HepG2 (cell line): ENCODE results near the gene RNH1. TPM values are rescaled to one million over a fixed set of nuclear protein-coding genes. Genes with fewer than 3 reads are reported as not detected.

Experiments used
- FOSL1 ChIP-seq: sonication (generic); formaldehyde crosslinking; IDR thresholded peaks from 2 replicates; pipeline ENCODE4 v1.9.0; 2021; ENCODE audit warnings: missing genetic modification reagents, borderline replicate concordance
- GTF3A ChIP-seq: sonication (generic); formaldehyde crosslinking; conservative IDR thresholded peaks from 2 replicates; pipeline ENCODE4 v1.4.0; 2020; ENCODE audit warnings: mild to moderate bottlenecking, missing genetic modification reagents
- HMG20A ChIP-seq: IDR thresholded peaks from 2 replicates; pipeline ENCODE4 v1.6.1; 2016; ENCODE audit warnings: borderline replicate concordance
- KLF9 ChIP-seq: IDR thresholded peaks from 2 replicates; pipeline ENCODE4 v1.6.1; 2016; ENCODE audit warnings: low read depth
- MYPOP ChIP-seq: sonication (generic); formaldehyde crosslinking; IDR thresholded peaks from 2 replicates; pipeline ENCODE4 v1.8.1; 2023; ENCODE audit warnings: mild to moderate bottlenecking, moderate library complexity, missing genetic modification reagents
- MZF1 ChIP-seq: sonication (generic); formaldehyde crosslinking; IDR thresholded peaks from 2 replicates; pipeline ENCODE4 v1.8.1; 2023; ENCODE audit warnings: mild to moderate bottlenecking, missing genetic modification reagents, borderline replicate concordance
- NFKBIZ ChIP-seq: IDR thresholded peaks from 2 replicates; pipeline ENCODE4 v1.6.1; 2018; ENCODE audit warnings: missing genetic modification reagents, missing compliant biosample characterization
- PHF5A ChIP-seq: IDR thresholded peaks from one replicate; pipeline ENCODE4 v1.6.1; 2018; ENCODE audit warnings: low read depth, missing genetic modification reagents; ENCODE audit not compliant: unreplicated experiment
- RFXANK ChIP-seq: IDR thresholded peaks from 2 replicates; pipeline ENCODE4 v1.6.1; 2016
- SETDB1 ChIP-seq: sonication (generic); formaldehyde crosslinking; IDR thresholded peaks from 2 replicates; pipeline ENCODE4 v1.5.1; 2020; ENCODE audit warnings: missing genetic modification reagents, mild to moderate bottlenecking, borderline replicate concordance
- SNRNP70 ChIP-seq: fragments of 200-400 bp; formaldehyde crosslinking; IDR thresholded peaks from 2 replicates; pipeline ENCODE4 v1.6.1; 2017; ENCODE audit warnings: mild to moderate bottlenecking, low read depth, low read length, moderate library complexity
- ZNF142 ChIP-seq: sonication (generic); formaldehyde crosslinking; IDR thresholded peaks from 2 replicates; pipeline ENCODE4 v1.4.0; 2020; ENCODE audit warnings: missing genetic modification reagents
- ZNF180 ChIP-seq: sonication (generic); formaldehyde crosslinking; IDR thresholded peaks from 2 replicates; pipeline ENCODE4 v1.4.0; 2020; ENCODE audit warnings: low read depth, missing genetic modification reagents, borderline replicate concordance
- ZNF280D ChIP-seq: sonication (generic); formaldehyde crosslinking; IDR thresholded peaks from 2 replicates; pipeline ENCODE4 v1.5.1; 2020; ENCODE audit warnings: mild to moderate bottlenecking, missing genetic modification reagents
- ZNF337 ChIP-seq: sonication (generic); formaldehyde crosslinking; IDR thresholded peaks from 2 replicates; pipeline ENCODE4 v1.5.1; 2020; ENCODE audit warnings: missing genetic modification reagents, low read depth, mild to moderate bottlenecking, borderline replicate concordance
- ZNF598 ChIP-seq: sonication (generic); formaldehyde crosslinking; IDR thresholded peaks from 2 replicates; pipeline ENCODE4 v1.5.1; 2020; ENCODE audit warnings: mild to moderate bottlenecking, missing genetic modification reagents, borderline replicate concordance
- ZSCAN30 ChIP-seq: sonication (generic); formaldehyde crosslinking; IDR thresholded peaks from 2 replicates; pipeline ENCODE4 v1.5.0; 2020; ENCODE audit warnings: mild to moderate bottlenecking, missing genetic modification reagents
- polyA plus RNA-seq, 8 experiments: library from polyadenylated mRNA; depleted of rRNA in 3 of 8; stranded (reverse) in 7 of 8; unstranded in 1 of 8; fragments of >200 nt; fragmentation: Illumina TruSeq in 4 of 8; extraction: Trizol in 4 of 8; gene quantifications; 2 replicates each; pipeline versions ENCODE4 v1.2.1 to v1.2.3, GENCODE V29; 2011 to 2016; ENCODE audit warnings: low read depth in 4 of 8, missing spikeins in 1 of 8, mixed read lengths in 1 of 8; ENCODE audit not compliant: insufficient read depth in 1 of 8
- total RNA-seq, 5 experiments: library from RNA; depleted of rRNA; stranded (reverse); fragments of >200 nt; fragmentation: Illumina TruSeq; extraction: Trizol; gene quantifications; 2 replicates each; pipeline ENCODE4 v1.2.3, GENCODE V29; 2016; ENCODE audit warnings: low read depth in 1 of 5
- TF ChIP-seq, protein P1 (sequence below): sonication (generic); formaldehyde crosslinking; IDR thresholded peaks from 2 replicates; pipeline ENCODE4 v1.5.1; 2020; ENCODE audit warnings: missing genetic modification reagents, mild to moderate bottlenecking, borderline replicate concordance

Gene RNH1
- total and polyA plus RNA-seq, 2 of the 13 experiments (the other 11 are each of a cell fraction or from before 2014, with no cell fraction given): 36.0 to 74.1 TPM

GRCh38 chr11:506995-507726, at the start of gene RNH1 (continued):
- no peak for TF ChIP-seq ZNF142
- TF ChIP-seq, protein P1, sequence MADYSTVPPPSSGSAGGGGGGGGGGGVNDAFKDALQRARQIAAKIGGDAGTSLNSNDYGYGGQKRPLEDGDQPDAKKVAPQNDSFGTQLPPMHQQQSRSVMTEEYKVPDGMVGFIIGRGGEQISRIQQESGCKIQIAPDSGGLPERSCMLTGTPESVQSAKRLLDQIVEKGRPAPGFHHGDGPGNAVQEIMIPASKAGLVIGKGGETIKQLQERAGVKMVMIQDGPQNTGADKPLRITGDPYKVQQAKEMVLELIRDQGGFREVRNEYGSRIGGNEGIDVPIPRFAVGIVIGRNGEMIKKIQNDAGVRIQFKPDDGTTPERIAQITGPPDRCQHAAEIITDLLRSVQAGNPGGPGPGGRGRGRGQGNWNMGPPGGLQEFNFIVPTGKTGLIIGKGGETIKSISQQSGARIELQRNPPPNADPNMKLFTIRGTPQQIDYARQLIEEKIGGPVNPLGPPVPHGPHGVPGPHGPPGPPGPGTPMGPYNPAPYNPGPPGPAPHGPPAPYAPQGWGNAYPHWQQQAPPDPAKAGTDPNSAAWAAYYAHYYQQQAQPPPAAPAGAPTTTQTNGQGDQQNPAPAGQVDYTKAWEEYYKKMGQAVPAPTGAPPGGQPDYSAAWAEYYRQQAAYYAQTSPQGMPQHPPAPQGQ (CRISPR knock-in tag): no peak
- TF ChIP-seq SNRNP70: no peak
- no peak for TF ChIP-seq PHF5A
- TF ChIP-seq ZNF180 (CRISPR knock-in tag): no peak
- no peak for TF ChIP-seq MZF1 (CRISPR knock-in tag)
- TF ChIP-seq FOSL1: no peak
- TF ChIP-seq MYPOP (CRISPR knock-in tag): no peak
- TF ChIP-seq SETDB1: no peak
- TF ChIP-seq GTF3A (CRISPR knock-in tag): no peak
- no peak for TF ChIP-seq NFKBIZ (CRISPR knock-in tag)
- no peak for TF ChIP-seq RFXANK
- no peak for TF ChIP-seq ZNF337 (CRISPR knock-in tag)
- no peak for TF ChIP-seq HMG20A (CRISPR knock-in tag)
- no peak for TF ChIP-seq ZSCAN30
- TF ChIP-seq KLF9 (CRISPR knock-in tag): no peak
- no peak for TF ChIP-seq ZNF598 (CRISPR knock-in tag)
- no peak for TF ChIP-seq ZNF280D (CRISPR knock-in tag)
